ENCODE measurements around the gene CD68. TPM values are rescaled to one million over a fixed set of nuclear protein-coding genes. Genes with fewer than 3 reads are reported as not detected.

The CD68 gene
- total and polyA plus RNA-seq, 2 experiments from 2014 or later = 64.0 to 80.4 TPM

DNA sequence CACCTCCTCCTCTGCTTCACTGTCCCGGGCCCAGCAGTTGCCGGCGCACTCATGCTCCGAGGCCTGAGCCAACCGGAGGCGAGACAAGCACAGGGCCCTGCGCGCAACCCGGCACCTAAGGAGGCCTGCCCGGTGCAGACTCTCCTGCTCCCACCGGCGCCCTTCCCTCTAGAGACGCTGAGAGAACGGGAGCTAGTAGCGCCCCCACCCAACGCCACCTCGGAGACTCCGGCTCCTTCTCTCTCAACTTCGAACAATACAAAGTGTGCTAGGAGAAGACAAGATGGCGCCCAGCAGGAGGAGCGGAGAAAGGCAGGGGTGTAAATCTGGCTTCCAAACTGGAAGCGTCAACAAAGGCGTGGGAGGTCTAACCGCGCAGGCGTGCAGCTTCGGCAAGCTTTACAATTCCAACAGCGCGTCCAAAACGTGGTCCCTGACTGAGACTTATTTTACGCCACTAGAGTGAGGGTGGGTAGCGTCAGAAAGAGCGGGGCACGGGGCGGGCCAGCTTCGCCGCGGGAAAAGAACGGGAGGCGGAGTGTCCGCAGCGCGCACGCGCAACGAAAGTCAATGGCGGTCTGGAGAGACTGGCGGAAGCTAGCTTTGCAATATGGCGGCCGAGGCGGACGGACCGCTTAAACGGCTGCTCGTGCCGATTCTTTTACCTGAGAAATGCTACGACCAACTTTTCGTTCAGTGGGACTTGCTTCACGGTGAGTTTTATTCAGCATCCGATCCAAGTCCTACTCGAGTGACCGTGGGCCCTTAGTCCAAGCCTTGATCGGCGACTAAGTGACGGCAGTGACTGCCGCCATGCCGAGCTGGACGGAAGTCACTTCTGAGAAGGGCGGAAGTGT is 4.0 kb downstream of the CD68 start, which contains the start of gene MPDU1:
TSS of gene MPDU1 (plus strand) at position 600 of the 857 bp plus-strand sequence. CDS start at position 611, 11 bp downstream.
- peaks cover 25% of the 10 kb centered on the region for H3K4me1 ChIP-seq (ENCODE audit: insufficient read depth)
- no peaks in the 10 kb centered on the region for H3K27me3 ChIP-seq
- no peaks in the 10 kb centered on the region for H3K9me2 ChIP-seq (replicated peaks; ENCODE audit: insufficient read depth)
- H3K27ac ChIP-seq = peak within 1 kb of the TSS; percentile 96
- peak; percentile 98 for DNase-seq (ENCODE audit: low spot score)
- peak within 1 kb of the TSS; percentile 61 for H2AFZ ChIP-seq
- H3K36me3 ChIP-seq (replicated peaks; ENCODE audit: insufficient read depth, low read depth) = no peaks in the 10 kb centered on the region
- WGBS (ENCODE audit: low lambda C conversion rate, missing lambda C conversion rate) = 20% methylated on average over 66 of the region's 69 CpGs
- TF ChIP-seq EZH2 (IDR thresholded peaks at IDR 0.05; ENCODE audit: borderline replicate concordance) = no peak
- TF ChIP-seq, protein P1, sequence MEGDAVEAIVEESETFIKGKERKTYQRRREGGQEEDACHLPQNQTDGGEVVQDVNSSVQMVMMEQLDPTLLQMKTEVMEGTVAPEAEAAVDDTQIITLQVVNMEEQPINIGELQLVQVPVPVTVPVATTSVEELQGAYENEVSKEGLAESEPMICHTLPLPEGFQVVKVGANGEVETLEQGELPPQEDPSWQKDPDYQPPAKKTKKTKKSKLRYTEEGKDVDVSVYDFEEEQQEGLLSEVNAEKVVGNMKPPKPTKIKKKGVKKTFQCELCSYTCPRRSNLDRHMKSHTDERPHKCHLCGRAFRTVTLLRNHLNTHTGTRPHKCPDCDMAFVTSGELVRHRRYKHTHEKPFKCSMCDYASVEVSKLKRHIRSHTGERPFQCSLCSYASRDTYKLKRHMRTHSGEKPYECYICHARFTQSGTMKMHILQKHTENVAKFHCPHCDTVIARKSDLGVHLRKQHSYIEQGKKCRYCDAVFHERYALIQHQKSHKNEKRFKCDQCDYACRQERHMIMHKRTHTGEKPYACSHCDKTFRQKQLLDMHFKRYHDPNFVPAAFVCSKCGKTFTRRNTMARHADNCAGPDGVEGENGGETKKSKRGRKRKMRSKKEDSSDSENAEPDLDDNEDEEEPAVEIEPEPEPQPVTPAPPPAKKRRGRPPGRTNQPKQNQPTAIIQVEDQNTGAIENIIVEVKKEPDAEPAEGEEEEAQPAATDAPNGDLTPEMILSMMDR (IDR thresholded peaks at IDR 0.05; ENCODE audit: poor library complexity) = no peak
- no peak for TF ChIP-seq EZH2phosphoT487 (IDR thresholded peaks at IDR 0.05; ENCODE audit: low read depth, severe bottlenecking, unreplicated experiment)
- peaks cover 50% of the 10 kb centered on the region for H3K79me2 ChIP-seq
- no peaks in the 10 kb centered on the region for H4K20me1 ChIP-seq (ENCODE audit: insufficient read depth, poor library complexity, severe bottlenecking)
- no peaks in the 10 kb centered on the region for H3K9me3 ChIP-seq (ENCODE audit: low read depth)
- H3K4me3 ChIP-seq = peak within 1 kb of the TSS; percentile 39
- peak within 1 kb of the TSS; percentile 90 for H3K4me2 ChIP-seq

DNA sequence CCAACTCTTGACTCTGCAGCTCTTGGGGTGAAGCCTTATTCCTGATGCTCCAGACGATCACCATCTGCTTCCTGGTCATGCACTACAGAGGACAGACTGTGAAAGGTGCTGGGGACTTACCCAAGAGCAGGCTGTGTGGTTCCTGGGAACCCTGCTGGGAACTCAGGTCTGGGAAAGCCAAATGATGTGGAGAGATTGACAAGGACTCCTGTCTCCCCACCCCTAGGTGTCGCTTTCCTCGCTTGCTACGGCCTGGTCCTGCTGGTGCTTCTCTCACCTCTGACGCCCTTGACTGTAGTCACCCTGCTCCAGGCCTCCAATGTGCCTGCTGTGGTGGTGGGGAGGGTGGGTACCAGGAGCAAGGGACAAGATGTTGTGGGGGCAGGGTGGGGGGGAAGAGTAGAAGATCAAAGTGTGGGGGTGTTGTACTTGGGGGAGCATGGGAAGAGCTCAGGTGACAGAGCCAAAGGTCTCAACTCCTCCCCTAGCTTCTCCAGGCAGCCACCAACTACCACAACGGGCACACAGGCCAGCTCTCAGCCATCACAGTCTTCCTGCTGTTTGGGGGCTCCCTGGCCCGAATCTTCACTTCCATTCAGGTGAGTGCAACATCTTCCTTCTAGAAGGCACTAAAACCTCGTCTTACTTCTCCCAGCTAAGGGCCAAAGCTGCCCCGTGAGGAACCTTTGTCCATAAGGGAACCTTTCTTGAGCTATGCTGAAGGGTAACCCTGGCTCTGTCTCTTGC is 7.4 kb downstream of the CD68 start:
- H3K4me3 ChIP-seq = no peak overlapping the region
- H3K36me3 ChIP-seq (replicated peaks; ENCODE audit: insufficient read depth, low read depth) = no peaks in the 10 kb centered on the region
- peaks cover 36% of the 10 kb centered on the region for H3K79me2 ChIP-seq
- H3K4me2 ChIP-seq = no peak overlapping the region
- no peak for TF ChIP-seq EZH2 (IDR thresholded peaks at IDR 0.05; ENCODE audit: borderline replicate concordance)
- TF ChIP-seq, protein P1 (IDR thresholded peaks at IDR 0.05; ENCODE audit: poor library complexity) = peak; percentile 19
- no peak overlapping the region for H2AFZ ChIP-seq
- H3K9me3 ChIP-seq (ENCODE audit: low read depth) = no peaks in the 10 kb centered on the region
- H3K27ac ChIP-seq = no peak overlapping the region
- DNase-seq (ENCODE audit: low spot score) = peak; percentile 50
- no peaks in the 10 kb centered on the region for H3K9me2 ChIP-seq (replicated peaks; ENCODE audit: insufficient read depth)
- WGBS (ENCODE audit: low lambda C conversion rate, missing lambda C conversion rate) = 91% methylated on average over 9 of the region's 9 CpGs
- peaks cover 10% of the 10 kb centered on the region for H3K4me1 ChIP-seq (ENCODE audit: insufficient read depth)
- no peaks in the 10 kb centered on the region for H4K20me1 ChIP-seq (ENCODE audit: insufficient read depth, poor library complexity, severe bottlenecking)
- no peaks in the 10 kb centered on the region for H3K27me3 ChIP-seq

DNA sequence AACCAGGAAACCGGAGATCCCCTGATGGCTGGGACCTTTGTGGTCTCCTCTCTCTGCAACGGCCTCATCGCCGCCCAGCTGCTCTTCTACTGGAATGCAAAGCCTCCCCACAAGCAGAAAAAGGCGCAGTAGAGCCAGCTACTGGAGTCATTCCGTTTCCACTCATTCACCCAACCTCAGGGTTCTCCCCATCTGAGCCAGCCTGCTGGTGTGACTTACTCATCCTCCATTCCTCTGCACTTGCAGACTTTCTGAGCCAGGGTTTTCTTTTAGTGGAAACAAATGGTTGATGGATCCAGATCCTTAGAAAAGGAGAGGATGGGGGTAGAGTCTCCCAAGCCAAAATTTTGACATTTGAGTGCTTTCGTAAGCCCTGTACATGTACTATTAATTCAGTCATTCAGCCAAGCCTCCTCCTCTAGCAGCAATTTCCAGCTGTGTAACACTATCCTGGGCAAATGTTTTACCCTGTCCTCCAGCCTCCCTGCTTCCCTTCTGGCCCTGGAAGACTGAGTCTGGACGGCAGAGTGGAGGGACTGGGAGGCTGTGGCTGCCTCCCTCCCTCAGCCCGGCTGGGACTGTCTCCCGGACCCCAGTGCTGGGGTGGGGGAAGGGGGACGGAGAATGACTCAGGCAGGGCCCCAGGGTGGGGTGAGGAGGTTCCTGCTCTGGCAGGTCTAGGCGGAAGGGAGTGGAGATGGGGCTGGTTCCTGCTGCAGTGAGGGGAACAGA is 8.1 kb downstream of the CD68 start:
- Histone ChIP-seq H3K4me1 (ENCODE audit: insufficient read depth) (peaks cover 7% of the 10 kb centered on the region), H3K4me3 (no peak overlapping the region), H3K79me2 (peaks cover 29% of the 10 kb centered on the region), H3K36me3 (replicated peaks; ENCODE audit: insufficient read depth, low read depth) (no peaks in the 10 kb centered on the region), H3K27me3 (no peaks in the 10 kb centered on the region), H3K27ac (no peak overlapping the region), H3K4me2 (no peak overlapping the region), H3K9me2 (replicated peaks; ENCODE audit: insufficient read depth) (no peaks in the 10 kb centered on the region), H3K9me3 (ENCODE audit: low read depth) (no peaks in the 10 kb centered on the region), H4K20me1 (ENCODE audit: insufficient read depth, poor library complexity, severe bottlenecking) (no peaks in the 10 kb centered on the region), H2AFZ (no peak overlapping the region)
- no peak for TF ChIP-seq EZH2 (IDR thresholded peaks at IDR 0.05; ENCODE audit: borderline replicate concordance)
- TF ChIP-seq, protein P1 (IDR thresholded peaks at IDR 0.05; ENCODE audit: poor library complexity) = no peak
- TF ChIP-seq EZH2phosphoT487 (IDR thresholded peaks at IDR 0.05; ENCODE audit: low read depth, severe bottlenecking, unreplicated experiment) = no peak
- WGBS (ENCODE audit: low lambda C conversion rate, missing lambda C conversion rate) = 85% methylated on average over 12 of the region's 12 CpGs
- DNase-seq (ENCODE audit: low spot score) = no peak
